Muscle of leg (tissue), 11 donors: ENCODE measurements around the gene TFAP2A. TPM values are rescaled to one million over a fixed set of nuclear protein-coding genes. Genes with fewer than 3 reads are reported as not detected.

Experiments used
- DNase-seq: peaks from one replicate; pipeline ENCODE4 v3.0.0; 2013
- H3K27ac ChIP-seq: one replicate; pipeline ENCODE4 v1.5.1; 2013; ENCODE audit warnings: mild to moderate bottlenecking, low read length, control low read depth
- H3K27me3 ChIP-seq: one replicate; pipeline ENCODE4 v1.6.1; 2013; ENCODE audit warnings: low read length; ENCODE audit not compliant: control insufficient read depth, insufficient read depth
- H3K36me3 ChIP-seq: one replicate; pipeline ENCODE4 v1.6.1; 2013; ENCODE audit warnings: low read length; ENCODE audit not compliant: control insufficient read depth, insufficient read depth
- H3K4me1 ChIP-seq: one replicate; pipeline ENCODE4 v1.6.1; 2013; ENCODE audit warnings: low read length; ENCODE audit not compliant: control insufficient read depth, insufficient read depth
- H3K4me3 ChIP-seq: one replicate; pipeline ENCODE4 v1.5.1; 2013; ENCODE audit warnings: low read length, control low read depth
- H3K9me3 ChIP-seq: replicated peaks from 2 replicates; pipeline ENCODE4 v1.6.1; 2013; ENCODE audit warnings: low read depth, low read length; ENCODE audit not compliant: control insufficient read depth
- WGBS: methylation state at CpG from one replicate; pipeline ENCODE4 v1.1.5; 2013; ENCODE audit warnings: missing lambda C conversion rate; ENCODE audit not compliant: insufficient coverage; 5-methylcytosine and 5-hydroxymethylcytosine counted together
- polyA plus RNA-seq, 8 donors: library from polyadenylated mRNA; unstranded; fragments of 120-200 nt; gene quantifications; one replicate each; pipeline versions ENCODE4 v1.2.1 to v1.2.3, GENCODE V29; 2013; ENCODE audit warnings: inconsistent platforms in 1 of 8, low replicate concordance in 1 of 8; ENCODE audit not compliant: insufficient read length in 8 of 8, insufficient read depth in 1 of 8
- total RNA-seq: library from RNA; stranded (reverse); fragments of 120-200 nt; gene quantifications from one replicate; pipeline ENCODE4 v1.2.4, GENCODE V29; 2013

TFAP2A gene
- total and polyA plus RNA-seq, 9 donors: 0.13 to 11.4 (median 0.46) TPM

- no peaks in the 10 kb centered on the region for H3K36me3 ChIP-seq
- no peak overlapping the region for H3K27ac ChIP-seq
- H3K4me1 ChIP-seq: peaks cover 9% of the 10 kb centered on the region
- peaks cover 85% of the 10 kb centered on the region for H3K27me3 ChIP-seq
- 2% methylated on average over 5 of the region's 10 CpGs for WGBS
- no peak for DNase-seq
- H3K9me3 ChIP-seq: no peaks in the 10 kb centered on the region
- no peak overlapping the region for H3K4me3 ChIP-seq
These were observed 23.6 kb downstream of the TFAP2A start for GRCh38 chr6:10391299-10391630.

- H3K4me3 ChIP-seq: no peak overlapping the region
- 4% methylated on average over 33 of the region's 41 CpGs for WGBS
- H3K27me3 ChIP-seq: peaks cover 84% of the 10 kb centered on the region
These were observed 24.2 kb downstream of the TFAP2A start for GRCh38 chr6:10390495-10391298.

GRCh38 chr6:10389739-10390494 lies 25.0 kb downstream of the TFAP2A start:
- Histone ChIP-seq H3K4me3 (no peak overlapping the region), H3K27ac (no peak overlapping the region), H3K27me3 (peaks cover 86% of the 10 kb centered on the region), H3K4me1 (peaks cover 11% of the 10 kb centered on the region), H3K36me3 (no peaks in the 10 kb centered on the region), H3K9me3 (no peaks in the 10 kb centered on the region)
- 4% methylated on average over 27 of the region's 47 CpGs for WGBS
- no peak for DNase-seq

More at GRCh38 chr6:10390495-10391298, 24.2 kb downstream of the TFAP2A start:
- H3K9me3 ChIP-seq: no peaks in the 10 kb centered on the region
- H3K36me3 ChIP-seq: no peaks in the 10 kb centered on the region
- DNase-seq: no peak
- no peak overlapping the region for H3K27ac ChIP-seq
- H3K4me1 ChIP-seq: peaks cover 9% of the 10 kb centered on the region

GRCh38 chr6:10386756-10387654 lies 27.9 kb downstream of the TFAP2A start:
- Histone ChIP-seq H3K27ac (no peak overlapping the region), H3K4me1 (peaks cover 27% of the 10 kb centered on the region), H3K4me3 (no peak overlapping the region), H3K9me3 (no peaks in the 10 kb centered on the region), H3K36me3 (no peaks in the 10 kb centered on the region), H3K27me3 (peaks cover 94% of the 10 kb centered on the region)
- WGBS: 10% methylated on average over 3 of the region's 8 CpGs
- no peak for DNase-seq

GRCh38 chr6:10386220-10386619 lies 28.7 kb downstream of the TFAP2A start:
- DNase-seq: no peak
- Histone ChIP-seq H3K4me3 (no peak overlapping the region), H3K9me3 (no peaks in the 10 kb centered on the region), H3K4me1 (peaks cover 32% of the 10 kb centered on the region), H3K36me3 (no peaks in the 10 kb centered on the region), H3K27ac (no peak overlapping the region), H3K27me3 (peaks cover 94% of the 10 kb centered on the region)
- 20% methylated on average over 1 of the region's 2 CpGs for WGBS

GRCh38 chr6:10385524-10386132 lies 29.2 kb downstream of the TFAP2A start:
- WGBS: 9% methylated on average over 7 of the region's 21 CpGs
- no peak for DNase-seq
- no peak overlapping the region for H3K4me3 ChIP-seq
- H3K36me3 ChIP-seq: no peaks in the 10 kb centered on the region
- peaks cover 34% of the 10 kb centered on the region for H3K4me1 ChIP-seq
- no peak overlapping the region for H3K27ac ChIP-seq
- peaks cover 94% of the 10 kb centered on the region for H3K27me3 ChIP-seq
- no peaks in the 10 kb centered on the region for H3K9me3 ChIP-seq

- whole genome bisulfite sequencing: 2% methylated on average over 50 of the region's 64 CpGs
- Histone ChIP-seq H3K9me3 (no peaks in the 10 kb centered on the region), H3K27ac (no peak overlapping the region), H3K4me1 (peaks cover 26% of the 10 kb centered on the region), H3K27me3 (peaks cover 94% of the 10 kb centered on the region), H3K36me3 (no peaks in the 10 kb centered on the region), H3K4me3 (no peak overlapping the region)
- DNase-seq: no peak
These were observed 30.0 kb downstream of the TFAP2A start for GRCh38 chr6:10384610-10385523.

GRCh38 chr6:10384091-10384609 lies 30.7 kb downstream of the TFAP2A start:
- WGBS: 3% methylated on average over 7 of the region's 9 CpGs
- no peak for DNase-seq
- Histone ChIP-seq H3K4me1 (peaks cover 25% of the 10 kb centered on the region), H3K27me3 (peaks cover 88% of the 10 kb centered on the region), H3K36me3 (no peaks in the 10 kb centered on the region), H3K27ac (no peak overlapping the region), H3K9me3 (no peaks in the 10 kb centered on the region), H3K4me3 (no peak overlapping the region)
